ENCODE results near the gene OGFRL1.

DNA sequence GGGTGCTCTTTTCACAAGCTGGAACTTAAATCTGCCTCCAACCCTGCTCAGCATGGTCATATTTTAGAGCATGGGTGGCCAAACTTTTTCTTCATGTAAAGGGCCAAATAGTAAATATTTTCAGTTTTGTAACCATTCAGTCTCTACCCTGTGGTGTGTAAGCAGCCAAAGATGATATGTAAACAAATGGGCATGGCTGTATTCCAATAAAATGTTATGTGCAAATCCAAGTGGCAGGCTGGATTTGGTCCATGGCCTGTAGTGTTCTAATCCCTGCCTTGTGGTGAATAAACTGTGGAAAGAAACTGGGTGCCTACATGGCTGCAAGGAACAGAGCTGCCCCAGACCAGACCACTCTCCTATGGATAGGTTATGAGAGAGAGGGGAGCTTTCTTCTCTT lies 32.7 kb downstream of the OGFRL1 start:
- TF ChIP-seq, protein P1, sequence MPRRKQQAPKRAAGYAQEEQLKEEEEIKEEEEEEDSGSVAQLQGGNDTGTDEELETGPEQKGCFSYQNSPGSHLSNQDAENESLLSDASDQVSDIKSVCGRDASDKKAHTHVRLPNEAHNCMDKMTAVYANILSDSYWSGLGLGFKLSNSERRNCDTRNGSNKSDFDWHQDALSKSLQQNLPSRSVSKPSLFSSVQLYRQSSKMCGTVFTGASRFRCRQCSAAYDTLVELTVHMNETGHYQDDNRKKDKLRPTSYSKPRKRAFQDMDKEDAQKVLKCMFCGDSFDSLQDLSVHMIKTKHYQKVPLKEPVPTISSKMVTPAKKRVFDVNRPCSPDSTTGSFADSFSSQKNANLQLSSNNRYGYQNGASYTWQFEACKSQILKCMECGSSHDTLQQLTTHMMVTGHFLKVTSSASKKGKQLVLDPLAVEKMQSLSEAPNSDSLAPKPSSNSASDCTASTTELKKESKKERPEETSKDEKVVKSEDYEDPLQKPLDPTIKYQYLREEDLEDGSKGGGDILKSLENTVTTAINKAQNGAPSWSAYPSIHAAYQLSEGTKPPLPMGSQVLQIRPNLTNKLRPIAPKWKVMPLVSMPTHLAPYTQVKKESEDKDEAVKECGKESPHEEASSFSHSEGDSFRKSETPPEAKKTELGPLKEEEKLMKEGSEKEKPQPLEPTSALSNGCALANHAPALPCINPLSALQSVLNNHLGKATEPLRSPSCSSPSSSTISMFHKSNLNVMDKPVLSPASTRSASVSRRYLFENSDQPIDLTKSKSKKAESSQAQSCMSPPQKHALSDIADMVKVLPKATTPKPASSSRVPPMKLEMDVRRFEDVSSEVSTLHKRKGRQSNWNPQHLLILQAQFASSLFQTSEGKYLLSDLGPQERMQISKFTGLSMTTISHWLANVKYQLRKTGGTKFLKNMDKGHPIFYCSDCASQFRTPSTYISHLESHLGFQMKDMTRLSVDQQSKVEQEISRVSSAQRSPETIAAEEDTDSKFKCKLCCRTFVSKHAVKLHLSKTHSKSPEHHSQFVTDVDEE (CRISPR knock-in tag; IDR thresholded peaks at IDR 0.05): no peak
- TF ChIP-seq ZFP3 (CRISPR knock-in tag; IDR thresholded peaks at IDR 0.05) (no peak), TOX (CRISPR knock-in tag; IDR thresholded peaks at IDR 0.05; ENCODE audit: borderline replicate concordance) (no peak), ESRRG (CRISPR knock-in tag; IDR thresholded peaks at IDR 0.05) (no peak), RARB (CRISPR knock-in tag; IDR thresholded peaks at IDR 0.05) (no peak), ARNTL (CRISPR knock-in tag; IDR thresholded peaks at IDR 0.05; ENCODE audit: borderline replicate concordance, low read depth) (no peak), ZC3H10 (CRISPR knock-in tag; IDR thresholded peaks at IDR 0.05) (no peak), TCF4 (CRISPR knock-in tag; IDR thresholded peaks at IDR 0.05; ENCODE audit: borderline replicate concordance) (no peak), GLIS3 (CRISPR knock-in tag; IDR thresholded peaks at IDR 0.05) (no peak), SNAI2 (CRISPR knock-in tag; IDR thresholded peaks at IDR 0.05) (no peak)
- TF ChIP-seq, protein P2, sequence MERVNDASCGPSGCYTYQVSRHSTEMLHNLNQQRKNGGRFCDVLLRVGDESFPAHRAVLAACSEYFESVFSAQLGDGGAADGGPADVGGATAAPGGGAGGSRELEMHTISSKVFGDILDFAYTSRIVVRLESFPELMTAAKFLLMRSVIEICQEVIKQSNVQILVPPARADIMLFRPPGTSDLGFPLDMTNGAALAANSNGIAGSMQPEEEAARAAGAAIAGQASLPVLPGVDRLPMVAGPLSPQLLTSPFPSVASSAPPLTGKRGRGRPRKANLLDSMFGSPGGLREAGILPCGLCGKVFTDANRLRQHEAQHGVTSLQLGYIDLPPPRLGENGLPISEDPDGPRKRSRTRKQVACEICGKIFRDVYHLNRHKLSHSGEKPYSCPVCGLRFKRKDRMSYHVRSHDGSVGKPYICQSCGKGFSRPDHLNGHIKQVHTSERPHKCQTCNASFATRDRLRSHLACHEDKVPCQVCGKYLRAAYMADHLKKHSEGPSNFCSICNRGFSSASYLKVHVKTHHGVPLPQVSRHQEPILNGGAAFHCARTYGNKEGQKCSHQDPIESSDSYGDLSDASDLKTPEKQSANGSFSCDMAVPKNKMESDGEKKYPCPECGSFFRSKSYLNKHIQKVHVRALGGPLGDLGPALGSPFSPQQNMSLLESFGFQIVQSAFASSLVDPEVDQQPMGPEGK (CRISPR knock-in tag; IDR thresholded peaks at IDR 0.05; ENCODE audit: borderline replicate concordance): no peak

Data from SK-N-SH treated with all-trans-retinoic acid at 6 μM for 48 hours (cell line).